Lower lobe of right lung (tissue), 2 donors: Measurements from ENCODE around the gene UVRAG. TPM values are rescaled to one million over a fixed set of nuclear protein-coding genes. Genes with fewer than 3 reads are reported as not detected.

Experiments used
- ATAC-seq, 2 donors: fragments of 200-7000 bp; cut with Tn5 transposase; one replicate each; pipeline ENCODE4 v1.9.1; 2020 to 2022; ENCODE audit warnings: mild to moderate bottlenecking in 2 of 2, moderate library complexity in 2 of 2
- DNase-seq: peaks from one replicate; pipeline ENCODE4 v3.0.0-alpha.2; 2020
- H3K27ac ChIP-seq: fragments of 200-600 bp; one replicate; pipeline ENCODE4 v1.8.0; 2022
- H3K27me3 ChIP-seq: fragments of 200-600 bp; one replicate; pipeline ENCODE4 v1.8.0; 2022; ENCODE audit warnings: low read depth
- H3K36me3 ChIP-seq: fragments of 200-600 bp; one replicate; pipeline ENCODE4 v1.8.0; 2022; ENCODE audit warnings: mild to moderate bottlenecking
- H3K4me1 ChIP-seq: fragments of 200-600 bp; one replicate; pipeline ENCODE4 v1.8.0; 2022
- H3K4me3 ChIP-seq: fragments of 200-600 bp; one replicate; pipeline ENCODE4 v1.8.0; 2022; ENCODE audit warnings: mild to moderate bottlenecking
- H3K9me3 ChIP-seq: fragments of 200-600 bp; one replicate; pipeline ENCODE4 v1.8.0; 2022
- CTCF ChIP-seq: fragments of 200-600 bp; IDR thresholded peaks from one replicate; pipeline ENCODE4 v1.8.0; 2022; ENCODE audit warnings: antibody characterized with exemption, mild to moderate bottlenecking
- intact Hi-C: fragments of 100-400 bp; cut with DNase I; formaldehyde crosslinking; loops from one replicate; pipeline ENCODE4 v1.11.0; 2022
- total RNA-seq: library from RNA; stranded (reverse); fragmentation: NEBNext Ultra II Directional; extraction: Animal tissue kit (Norgen Biotek cat#: 25700); gene quantifications from one replicate; pipeline ENCODE4 v1.2.1, GENCODE V29; 2021
- donor health status: DM: no; HTN: yes; CAD: no; lungs with severe emphysema.

The UVRAG gene
- total RNA-seq, 1 donor from 2014 or later = 36.0 TPM

- H3K4me1 ChIP-seq = peaks cover 69% of the 10 kb centered on the region
- peak overlapping the region; percentile 58 for H3K27ac ChIP-seq
- no peaks in the 10 kb centered on the region for H3K36me3 ChIP-seq
- H3K4me3 ChIP-seq = no peak overlapping the region
- no peaks in the 10 kb centered on the region for H3K27me3 ChIP-seq
- no peaks in the 10 kb centered on the region for H3K9me3 ChIP-seq
- ATAC-seq = no peak
- intact Hi-C loops = no loop called here
- DNase-seq = no peak
- TF ChIP-seq CTCF = no peak
Measured at GRCh38 chr11:75823415-75823814, 8.4 kb downstream of the UVRAG start.

- Histone ChIP-seq H3K9me3 (no peaks in the 10 kb centered on the region), H3K27ac (peak overlapping the region; percentile 58), H3K4me3 (no peak overlapping the region), H3K4me1 (peaks cover 68% of the 10 kb centered on the region), H3K27me3 (no peaks in the 10 kb centered on the region), H3K36me3 (no peaks in the 10 kb centered on the region)
- TF ChIP-seq CTCF = no peak
- intact Hi-C loops = no loop called here
- DNase-seq (no peak), ATAC-seq (no peak)
Measured at GRCh38 chr11:75823946-75824345, 8.9 kb downstream of the UVRAG start.

- no peaks in the 10 kb centered on the region for H3K9me3 ChIP-seq
- no peak for TF ChIP-seq CTCF
- H3K4me1 ChIP-seq = peaks cover 70% of the 10 kb centered on the region
- H3K27ac ChIP-seq = peak overlapping the region; percentile 54
- ATAC-seq = peak; percentile 61 to 87
- no peak for DNase-seq
- H3K36me3 ChIP-seq = no peaks in the 10 kb centered on the region
- no peaks in the 10 kb centered on the region for H3K27me3 ChIP-seq
- intact Hi-C loops = no loop called here
- H3K4me3 ChIP-seq = no peak overlapping the region
Measured at GRCh38 chr11:75826461-75827230, 11.6 kb downstream of the UVRAG start.

- DNase-seq (no peak), ATAC-seq (no peak)
- no peak for TF ChIP-seq CTCF
- intact Hi-C loops = no loop called here
- no peaks in the 10 kb centered on the region for H3K36me3 ChIP-seq
- H3K4me1 ChIP-seq = peaks cover 65% of the 10 kb centered on the region
- H3K9me3 ChIP-seq = no peaks in the 10 kb centered on the region
- no peaks in the 10 kb centered on the region for H3K27me3 ChIP-seq
- H3K4me3 ChIP-seq = no peak overlapping the region
- H3K27ac ChIP-seq = peak overlapping the region; percentile 54
Measured at GRCh38 chr11:75827562-75827961, 12.6 kb downstream of the UVRAG start.

- no peaks in the 10 kb centered on the region for H3K36me3 ChIP-seq
- H3K27me3 ChIP-seq = no peaks in the 10 kb centered on the region
- no peaks in the 10 kb centered on the region for H3K9me3 ChIP-seq
- no peak overlapping the region for H3K4me3 ChIP-seq
- H3K27ac ChIP-seq = no peak overlapping the region
- DNase-seq (no peak), ATAC-seq (no peak)
- no peak for TF ChIP-seq CTCF
- intact Hi-C loops = no loop called here
- peaks cover 23% of the 10 kb centered on the region for H3K4me1 ChIP-seq
Measured at GRCh38 chr11:75831915-75832502, 17.0 kb downstream of the UVRAG start.
